WTC11 (cell line): ENCODE results near the gene OTUD4. TPM values are rescaled to one million over a fixed set of nuclear protein-coding genes. Genes with fewer than 3 reads are reported as not detected.

Experiments
- ATAC-seq: fragments of 200-7000 bp; cut with Tn5 transposase; 2 replicates; pipeline ENCODE4 v1.10.0; 2021; ENCODE audit warnings: mild to moderate bottlenecking, moderate library complexity
- CTCF ChIA-PET: fragments of 300-600 bp; sonication (Branson Sonifier 250); formaldehyde crosslinking; loops from one replicate; lab custom pipeline; 2021; ENCODE audit warnings: antibody characterized with exemption; lab: Charles Lee
- POLR2A ChIA-PET: fragments of 350-600 bp; sonication (Branson Sonifier 250); formaldehyde crosslinking; loops from one replicate; lab custom pipeline; 2021; ENCODE audit warnings: antibody characterized with exemption; lab: Charles Lee
- DNase-seq: peaks from one replicate; pipeline ENCODE4 v3.0.0; 2021; ENCODE audit warnings: low spot score
- H3K27ac Mint-ChIP-seq: 2 replicates; pipeline ENCODE4 v1.8.0; 2021; ENCODE audit warnings: mixed read lengths
- H3K27me3 Mint-ChIP-seq: 2 replicates; pipeline ENCODE4 v1.8.0; 2021; ENCODE audit warnings: low read depth, mild to moderate bottlenecking, moderate library complexity, mixed read lengths
- H3K36me3 Mint-ChIP-seq: 2 replicates; pipeline ENCODE4 v1.8.0; 2021; ENCODE audit warnings: mixed read lengths
- H3K4me1 Mint-ChIP-seq: 2 replicates; pipeline ENCODE4 v1.8.0; 2022; ENCODE audit warnings: mixed read lengths
- H3K4me3 Mint-ChIP-seq: 2 replicates; pipeline ENCODE4 v1.8.0; 2021; ENCODE audit warnings: mild to moderate bottlenecking, moderate library complexity, mixed read lengths
- H3K9me3 Mint-ChIP-seq: 2 replicates; pipeline ENCODE4 v1.8.0; 2021; ENCODE audit warnings: mixed read lengths
- AR ChIP-seq: fragments of 250-450 bp; sonication (Bioruptor Pico); IDR thresholded peaks from 2 replicates; pipeline ENCODE4 v1.9.0; 2021; ENCODE audit warnings: mild to moderate bottlenecking
- ATF1 ChIP-seq: sonication (generic); formaldehyde crosslinking; IDR thresholded peaks from 2 replicates; pipeline ENCODE4 v1.8.1; 2023; ENCODE audit warnings: mild to moderate bottlenecking, moderate library complexity, missing genetic modification reagents
- ATF6 ChIP-seq: sonication (generic); formaldehyde crosslinking; IDR thresholded peaks from 2 replicates; pipeline ENCODE4 v1.8.1; 2023; ENCODE audit warnings: mild to moderate bottlenecking, missing genetic modification reagents
- CBFB ChIP-seq: sonication (generic); formaldehyde crosslinking; IDR thresholded peaks from 2 replicates; pipeline ENCODE4 v1.8.1; 2022; ENCODE audit warnings: mild to moderate bottlenecking, low read depth, missing genetic modification reagents
- GABPB1 ChIP-seq: sonication (generic); formaldehyde crosslinking; IDR thresholded peaks from 2 replicates; pipeline ENCODE4 v1.8.1; 2023; ENCODE audit warnings: mild to moderate bottlenecking, missing genetic modification reagents
- GRHL2 ChIP-seq: fragments of 250-450 bp; sonication (Bioruptor Pico); IDR thresholded peaks from 2 replicates; pipeline ENCODE4 v1.8.0; 2022; ENCODE audit warnings: mild to moderate bottlenecking, moderate library complexity; ENCODE audit not compliant: insufficient replicate concordance, severe bottlenecking
- JAZF1 ChIP-seq: fragments of 250-450 bp; sonication (Bioruptor Pico); IDR thresholded peaks from 2 replicates; pipeline ENCODE4 v1.9.0; 2021; ENCODE audit warnings: moderate library complexity, mild to moderate bottlenecking, inconsistent platforms
- MYBL2 ChIP-seq: sonication (generic); formaldehyde crosslinking; IDR thresholded peaks from 2 replicates; pipeline ENCODE4 v1.8.1; 2023; ENCODE audit warnings: mild to moderate bottlenecking, moderate library complexity, missing genetic modification reagents
- NR1H2 ChIP-seq: sonication (generic); formaldehyde crosslinking; IDR thresholded peaks from 2 replicates; pipeline ENCODE4 v1.9.0; 2021; ENCODE audit warnings: mild to moderate bottlenecking, moderate library complexity, missing genetic modification reagents
- NR2C2 ChIP-seq: sonication (generic); formaldehyde crosslinking; IDR thresholded peaks from 2 replicates; pipeline ENCODE4 v1.8.0; 2022; ENCODE audit warnings: mild to moderate bottlenecking, missing genetic modification reagents
- RELA ChIP-seq: sonication (generic); formaldehyde crosslinking; IDR thresholded peaks from 2 replicates; pipeline ENCODE4 v1.8.1; 2022; ENCODE audit warnings: missing genetic modification reagents, mild to moderate bottlenecking, borderline replicate concordance
- USF1 ChIP-seq: sonication (generic); formaldehyde crosslinking; IDR thresholded peaks from 2 replicates; pipeline ENCODE4 v1.8.0; 2022; ENCODE audit warnings: mild to moderate bottlenecking, missing genetic modification reagents
- ZBTB21 ChIP-seq: sonication (generic); formaldehyde crosslinking; IDR thresholded peaks from 2 replicates; pipeline ENCODE4 v1.8.1; 2023; ENCODE audit warnings: mild to moderate bottlenecking, missing genetic modification reagents, borderline replicate concordance
- ZNF121 ChIP-seq: sonication (generic); formaldehyde crosslinking; IDR thresholded peaks from 2 replicates; pipeline ENCODE4 v1.8.0; 2023; ENCODE audit warnings: missing genetic modification reagents
- ZNF138 ChIP-seq: sonication (generic); formaldehyde crosslinking; conservative IDR thresholded peaks from 2 replicates; pipeline ENCODE4 v1.8.1; 2022; ENCODE audit warnings: mild to moderate bottlenecking, moderate library complexity, missing genetic modification reagents
- ZNF263 ChIP-seq: sonication (generic); formaldehyde crosslinking; IDR thresholded peaks from 2 replicates; pipeline ENCODE4 v1.8.1; 2022; ENCODE audit warnings: low read depth, mild to moderate bottlenecking, moderate library complexity, missing genetic modification reagents
- ZNF416 ChIP-seq: fragments of 250-450 bp; sonication (Bioruptor Pico); IDR thresholded peaks from 2 replicates; pipeline ENCODE4 v1.9.0; 2021; ENCODE audit warnings: mild to moderate bottlenecking, inconsistent platforms
- ZNF425 ChIP-seq: fragments of 250-450 bp; sonication (Bioruptor Pico); conservative IDR thresholded peaks from 2 replicates; pipeline ENCODE4 v1.9.0; 2021; ENCODE audit warnings: mild to moderate bottlenecking
- ZNF671 ChIP-seq: fragments of 250-450 bp; sonication (Bioruptor Pico); IDR thresholded peaks from 2 replicates; pipeline ENCODE4 v1.8.0; 2021; ENCODE audit warnings: mild to moderate bottlenecking
- total RNA-seq: library from RNA; stranded (reverse); gene quantifications from 3 replicates; pipeline ENCODE4 v1.2.3, GENCODE V29; 2021
- TF ChIP-seq, protein P1 (sequence below): sonication (generic); formaldehyde crosslinking; IDR thresholded peaks from 2 replicates; pipeline ENCODE4 v1.8.1; 2022; ENCODE audit warnings: low read depth, missing genetic modification reagents, borderline replicate concordance
- TF ChIP-seq, protein P2 (sequence below): sonication (generic); formaldehyde crosslinking; IDR thresholded peaks from 2 replicates; pipeline ENCODE4 v1.8.1; 2023; ENCODE audit warnings: mild to moderate bottlenecking, missing genetic modification reagents, borderline replicate concordance
- TF ChIP-seq, protein P3 (sequence below): sonication (generic); formaldehyde crosslinking; IDR thresholded peaks from 2 replicates; pipeline ENCODE4 v1.8.1; 2023; ENCODE audit warnings: mild to moderate bottlenecking, missing genetic modification reagents

Gene OTUD4
- total RNA-seq, 1 experiment from 2014 or later, result 44.6 TPM

DNA sequence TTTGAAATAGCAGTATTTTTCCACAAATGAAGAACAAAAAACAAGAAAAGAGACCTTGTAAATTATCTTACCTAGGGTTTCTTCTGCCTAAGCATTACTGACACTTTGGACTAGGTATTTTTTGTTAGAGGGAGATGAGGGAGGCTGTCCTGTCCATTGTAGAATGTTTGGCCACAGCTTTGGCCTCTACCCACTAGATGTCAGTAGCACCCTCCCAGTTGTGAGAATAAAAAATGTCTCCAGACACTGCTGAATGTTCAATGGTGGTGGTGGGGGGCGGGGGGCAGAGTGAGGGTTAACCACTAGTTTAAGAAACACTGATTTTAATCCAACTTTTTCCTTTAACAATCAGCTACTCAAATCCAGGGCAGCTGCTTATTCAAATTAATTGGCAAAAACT is 25.8 kb downstream of the OTUD4 start:
- TF ChIP-seq RELA (CRISPR knock-in tag) (no peak), JAZF1 (no peak), ZNF121 (CRISPR knock-in tag) (no peak), GABPB1 (CRISPR knock-in tag) (no peak), ZNF416 (no peak), ZNF671 (no peak), ZNF263 (CRISPR knock-in tag) (no peak), ATF6 (CRISPR knock-in tag) (no peak), MYBL2 (CRISPR knock-in tag) (no peak), AR (CRISPR knock-in tag) (no peak), CBFB (no peak), GRHL2 (no peak), ZNF425 (CRISPR knock-in tag) (no peak), ATF1 (CRISPR knock-in tag) (no peak)
- TF ChIP-seq, protein P1, sequence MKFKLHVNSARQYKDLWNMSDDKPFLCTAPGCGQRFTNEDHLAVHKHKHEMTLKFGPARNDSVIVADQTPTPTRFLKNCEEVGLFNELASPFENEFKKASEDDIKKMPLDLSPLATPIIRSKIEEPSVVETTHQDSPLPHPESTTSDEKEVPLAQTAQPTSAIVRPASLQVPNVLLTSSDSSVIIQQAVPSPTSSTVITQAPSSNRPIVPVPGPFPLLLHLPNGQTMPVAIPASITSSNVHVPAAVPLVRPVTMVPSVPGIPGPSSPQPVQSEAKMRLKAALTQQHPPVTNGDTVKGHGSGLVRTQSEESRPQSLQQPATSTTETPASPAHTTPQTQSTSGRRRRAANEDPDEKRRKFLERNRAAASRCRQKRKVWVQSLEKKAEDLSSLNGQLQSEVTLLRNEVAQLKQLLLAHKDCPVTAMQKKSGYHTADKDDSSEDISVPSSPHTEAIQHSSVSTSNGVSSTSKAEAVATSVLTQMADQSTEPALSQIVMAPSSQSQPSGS, result no peak
- no peaks in the 10 kb centered on the region for H3K4me1 Mint-ChIP-seq
- H3K27me3 Mint-ChIP-seq, result no peaks in the 10 kb centered on the region
- H3K27ac Mint-ChIP-seq, result no peak overlapping the region
- peaks cover 3% of the 10 kb centered on the region; the same call in 1 of the 2 replicates for H3K9me3 Mint-ChIP-seq
- peaks cover 74% of the 10 kb centered on the region for H3K36me3 Mint-ChIP-seq
- POLR2A ChIA-PET, result no interaction called here
- no peak overlapping the region for H3K4me3 Mint-ChIP-seq
- DNase-seq, result no peak
- peak; percentile 67 for ATAC-seq
- CTCF ChIA-PET, result interaction anchor here (0.6 kb wide), 1 partner anchor 9 kb away, joined by 3 read pairs; no protein-coding TSS in a partner anchor

GRCh38 chr4:145153904-145154298 is 26.5 kb downstream of the OTUD4 start:
- peaks cover 3% of the 10 kb centered on the region; the same call in 1 of the 2 replicates for H3K9me3 Mint-ChIP-seq
- no peaks in the 10 kb centered on the region for H3K27me3 Mint-ChIP-seq
- ChIA-PET CTCF (interaction anchor here (0.6 kb wide), 1 partner anchor 8 kb away, joined by 3 read pairs; no protein-coding TSS in a partner anchor), POLR2A (no interaction called here)
- ATAC-seq, result no peak
- peaks cover 74% of the 10 kb centered on the region for H3K36me3 Mint-ChIP-seq
- H3K4me3 Mint-ChIP-seq, result no peak overlapping the region
- no peak overlapping the region for H3K27ac Mint-ChIP-seq
- no peak for DNase-seq
- H3K4me1 Mint-ChIP-seq, result no peaks in the 10 kb centered on the region
- TF ChIP-seq, protein P2, sequence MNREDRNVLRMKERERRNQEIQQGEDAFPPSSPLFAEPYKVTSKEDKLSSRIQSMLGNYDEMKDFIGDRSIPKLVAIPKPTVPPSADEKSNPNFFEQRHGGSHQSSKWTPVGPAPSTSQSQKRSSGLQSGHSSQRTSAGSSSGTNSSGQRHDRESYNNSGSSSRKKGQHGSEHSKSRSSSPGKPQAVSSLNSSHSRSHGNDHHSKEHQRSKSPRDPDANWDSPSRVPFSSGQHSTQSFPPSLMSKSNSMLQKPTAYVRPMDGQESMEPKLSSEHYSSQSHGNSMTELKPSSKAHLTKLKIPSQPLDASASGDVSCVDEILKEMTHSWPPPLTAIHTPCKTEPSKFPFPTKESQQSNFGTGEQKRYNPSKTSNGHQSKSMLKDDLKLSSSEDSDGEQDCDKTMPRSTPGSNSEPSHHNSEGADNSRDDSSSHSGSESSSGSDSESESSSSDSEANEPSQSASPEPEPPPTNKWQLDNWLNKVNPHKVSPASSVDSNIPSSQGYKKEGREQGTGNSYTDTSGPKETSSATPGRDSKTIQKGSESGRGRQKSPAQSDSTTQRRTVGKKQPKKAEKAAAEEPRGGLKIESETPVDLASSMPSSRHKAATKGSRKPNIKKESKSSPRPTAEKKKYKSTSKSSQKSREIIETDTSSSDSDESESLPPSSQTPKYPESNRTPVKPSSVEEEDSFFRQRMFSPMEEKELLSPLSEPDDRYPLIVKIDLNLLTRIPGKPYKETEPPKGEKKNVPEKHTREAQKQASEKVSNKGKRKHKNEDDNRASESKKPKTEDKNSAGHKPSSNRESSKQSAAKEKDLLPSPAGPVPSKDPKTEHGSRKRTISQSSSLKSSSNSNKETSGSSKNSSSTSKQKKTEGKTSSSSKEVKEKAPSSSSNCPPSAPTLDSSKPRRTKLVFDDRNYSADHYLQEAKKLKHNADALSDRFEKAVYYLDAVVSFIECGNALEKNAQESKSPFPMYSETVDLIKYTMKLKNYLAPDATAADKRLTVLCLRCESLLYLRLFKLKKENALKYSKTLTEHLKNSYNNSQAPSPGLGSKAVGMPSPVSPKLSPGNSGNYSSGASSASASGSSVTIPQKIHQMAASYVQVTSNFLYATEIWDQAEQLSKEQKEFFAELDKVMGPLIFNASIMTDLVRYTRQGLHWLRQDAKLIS (CRISPR knock-in tag), result no peak
- TF ChIP-seq ZNF138 (CRISPR knock-in tag), result no peak
- TF ChIP-seq, protein P3, sequence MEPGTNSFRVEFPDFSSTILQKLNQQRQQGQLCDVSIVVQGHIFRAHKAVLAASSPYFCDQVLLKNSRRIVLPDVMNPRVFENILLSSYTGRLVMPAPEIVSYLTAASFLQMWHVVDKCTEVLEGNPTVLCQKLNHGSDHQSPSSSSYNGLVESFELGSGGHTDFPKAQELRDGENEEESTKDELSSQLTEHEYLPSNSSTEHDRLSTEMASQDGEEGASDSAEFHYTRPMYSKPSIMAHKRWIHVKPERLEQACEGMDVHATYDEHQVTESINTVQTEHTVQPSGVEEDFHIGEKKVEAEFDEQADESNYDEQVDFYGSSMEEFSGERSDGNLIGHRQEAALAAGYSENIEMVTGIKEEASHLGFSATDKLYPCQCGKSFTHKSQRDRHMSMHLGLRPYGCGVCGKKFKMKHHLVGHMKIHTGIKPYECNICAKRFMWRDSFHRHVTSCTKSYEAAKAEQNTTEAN (CRISPR knock-in tag), result no peak
- no peak for TF ChIP-seq NR1H2 (CRISPR knock-in tag)
- no peak for TF ChIP-seq NR2C2
- no peak for TF ChIP-seq MYBL2 (CRISPR knock-in tag)
- no peak for TF ChIP-seq USF1 (CRISPR knock-in tag)
- no peak for TF ChIP-seq ZNF263 (CRISPR knock-in tag)
- no peak for TF ChIP-seq ZBTB21 (CRISPR knock-in tag)
